Left ventricle myocardium inferior (tissue), 1 donor: ENCODE results near the gene GPC3. TPM values are rescaled to one million over a fixed set of nuclear protein-coding genes. Genes with fewer than 3 reads are reported as not detected.

Experiments used
- DNase-seq: peaks from one replicate; pipeline ENCODE4 v3.0.0-alpha.2; 2020
- H3K27ac ChIP-seq: fragments of 200-600 bp; replicated peaks from 2 replicates; pipeline ENCODE4 v1.8.0; 2021
- H3K27me3 ChIP-seq: fragments of 200-600 bp; 2 replicates; pipeline ENCODE4 v1.8.0; 2021; ENCODE audit warnings: low read depth
- H3K36me3 ChIP-seq: fragments of 200-600 bp; 2 replicates; pipeline ENCODE4 v1.8.0; 2021
- H3K4me1 ChIP-seq: fragments of 200-600 bp; 2 replicates; pipeline ENCODE4 v1.8.0; 2021
- H3K4me3 ChIP-seq: fragments of 200-600 bp; 2 replicates; pipeline ENCODE4 v1.8.0; 2021; ENCODE audit warnings: mild to moderate bottlenecking, moderate library complexity
- H3K9me3 ChIP-seq: fragments of 200-600 bp; replicated peaks from 2 replicates; pipeline ENCODE4 v1.8.0; 2021
- CTCF ChIP-seq: fragments of 200-600 bp; IDR thresholded peaks from 2 replicates; pipeline ENCODE4 v1.8.0; 2021; ENCODE audit warnings: antibody characterized with exemption, mild to moderate bottlenecking, borderline replicate concordance
- intact Hi-C: fragments of 100-400 bp; cut with micrococcal nuclease; formaldehyde crosslinking; loops from one replicate; pipeline ENCODE4 v1.11.0; 2022
- total RNA-seq: library from RNA; stranded (reverse); fragmentation: NEBNext Ultra II Directional; extraction: Animal tissue kit (Norgen Biotek cat#: 25700); gene quantifications from one replicate; pipeline ENCODE4 v1.2.1, GENCODE V29; 2021
- donor health status: DM: no; HTN: yes; CAD: no; lungs with severe emphysema.

GPC3 gene
- total RNA-seq, 1 donor from 2014 or later: 5.4 TPM

GRCh38 chrX:133535066-133535465 lies 450.3 kb downstream of the GPC3 start:
- no peak overlapping the region for H3K4me3 ChIP-seq
- intact Hi-C loops: no loop called here

GRCh38 chrX:133534172-133534571 lies 451.2 kb downstream of the GPC3 start:
- Histone ChIP-seq H3K9me3 (no peaks in the 10 kb centered on the region), H3K27ac (no peak overlapping the region), H3K4me1 (no peaks in the 10 kb centered on the region), H3K27me3 (no peaks in the 10 kb centered on the region), H3K36me3 (no peaks in the 10 kb centered on the region), H3K4me3 (no peak overlapping the region)
- intact Hi-C loops: no loop called here
- no peak for TF ChIP-seq CTCF
- no peak for DNase-seq

More at GRCh38 chrX:133535066-133535465, 450.3 kb downstream of the GPC3 start:
- Histone ChIP-seq H3K27me3 (no peaks in the 10 kb centered on the region), H3K27ac (no peak overlapping the region), H3K4me1 (no peaks in the 10 kb centered on the region), H3K36me3 (no peaks in the 10 kb centered on the region), H3K9me3 (no peaks in the 10 kb centered on the region)
- DNase-seq: no peak
- no peak for TF ChIP-seq CTCF

GRCh38 chrX:133533249-133533648 lies 452.1 kb downstream of the GPC3 start:
- H3K4me3 ChIP-seq: no peak overlapping the region
- H3K9me3 ChIP-seq: no peaks in the 10 kb centered on the region
- no peak for TF ChIP-seq CTCF
- intact Hi-C loops: no loop called here
- H3K4me1 ChIP-seq: no peaks in the 10 kb centered on the region
- no peak for DNase-seq
- H3K27me3 ChIP-seq: no peaks in the 10 kb centered on the region
- H3K27ac ChIP-seq: no peak overlapping the region
- no peaks in the 10 kb centered on the region for H3K36me3 ChIP-seq

GRCh38 chrX:133530960-133531359 lies 454.4 kb downstream of the GPC3 start:
- Histone ChIP-seq H3K4me3 (no peak overlapping the region), H3K9me3 (no peaks in the 10 kb centered on the region), H3K36me3 (no peaks in the 10 kb centered on the region), H3K4me1 (no peaks in the 10 kb centered on the region), H3K27me3 (no peaks in the 10 kb centered on the region), H3K27ac (no peak overlapping the region)
- intact Hi-C loops: no loop called here
- DNase-seq: no peak
- no peak for TF ChIP-seq CTCF

GRCh38 chrX:133529578-133529977 lies 455.8 kb downstream of the GPC3 start:
- TF ChIP-seq CTCF: no peak
- no peak for DNase-seq
- no peaks in the 10 kb centered on the region for H3K4me1 ChIP-seq
- intact Hi-C loops: no loop called here
- H3K9me3 ChIP-seq: no peaks in the 10 kb centered on the region
- H3K27ac ChIP-seq: no peak overlapping the region
- H3K36me3 ChIP-seq: no peaks in the 10 kb centered on the region
- no peak overlapping the region for H3K4me3 ChIP-seq
- no peaks in the 10 kb centered on the region for H3K27me3 ChIP-seq

GRCh38 chrX:133527825-133528224 lies 457.6 kb downstream of the GPC3 start:
- H3K4me1 ChIP-seq: no peaks in the 10 kb centered on the region
- no peak overlapping the region for H3K27ac ChIP-seq
- no peak for DNase-seq
- no peak overlapping the region for H3K4me3 ChIP-seq
- no peak for TF ChIP-seq CTCF
- no peaks in the 10 kb centered on the region for H3K36me3 ChIP-seq
- H3K27me3 ChIP-seq: no peaks in the 10 kb centered on the region
- H3K9me3 ChIP-seq: no peaks in the 10 kb centered on the region
- intact Hi-C loops: no loop called here
